Testis (tissue), 3 donors: ENCODE measurements around the gene ELN. TPM values are rescaled to one million over a fixed set of nuclear protein-coding genes. Genes with fewer than 3 reads are reported as not detected.

ENCODE experiments used
- DNase-seq: peaks from one replicate; pipeline ENCODE4 v3.0.0-alpha.2; 2019
- H3K27ac ChIP-seq, 2 donors: fragments of 200-600 bp; sonication (generic); one replicate each; pipeline ENCODE4 v1.5.1; 2019
- H3K27me3 ChIP-seq: fragments of 200-600 bp; sonication (generic); one replicate; pipeline ENCODE4 v1.5.1; 2019
- H3K36me3 ChIP-seq: fragments of 200-600 bp; sonication (generic); one replicate; pipeline ENCODE4 v1.5.1; 2017; ENCODE audit warnings: low read depth; ENCODE audit errors: missing control alignments
- H3K4me1 ChIP-seq: fragments of 200-600 bp; sonication (generic); one replicate; pipeline ENCODE4 v1.5.1; 2019
- H3K4me3 ChIP-seq, 2 donors: fragments of 200-600 bp; sonication (generic); one replicate each; pipeline ENCODE4 v1.5.1; 2017 to 2019
- H3K9me3 ChIP-seq: fragments of 200-600 bp; sonication (generic); one replicate; pipeline ENCODE4 v1.5.1; 2017
- CTCF ChIP-seq, 3 experiments: fragments of 450-650 bp in 2 of 3; fragments of 200-600 bp in 1 of 3; sonication (generic) in 1 of 3; IDR thresholded peaks; one replicate each; pipeline ENCODE4 v1.5.1; 2016 to 2019; ENCODE audit warnings: antibody characterized with exemption in 3 of 3, mild to moderate bottlenecking in 2 of 3, moderate library complexity in 1 of 3
- POLR2A ChIP-seq: fragments of 450-650 bp; IDR thresholded peaks from one replicate; pipeline ENCODE4 v1.6.1; 2017; ENCODE audit warnings: antibody characterized with exemption, mild to moderate bottlenecking, moderate library complexity
- WGBS, 2 donors: methylation state at CpG; one replicate each; pipeline ENCODE4 v1.1.5; 2018; 5-methylcytosine and 5-hydroxymethylcytosine counted together
- intact Hi-C: fragments of 100-400 bp; cut with DNase I; formaldehyde crosslinking; loops from one replicate; pipeline ENCODE4 v1.15.1; 2023; ENCODE audit warnings: low total_unique reads
- polyA plus RNA-seq: library from polyadenylated mRNA; stranded (reverse); fragments of 350-450 nt; fragmentation: Illumina TruSeq; extraction: RNeasy Lipid Tissue Mini Kit (QIAGEN cat#74804); gene quantifications from one replicate; pipeline ENCODE4 v1.2.3, GENCODE V29; 2014; ENCODE audit warnings: low read depth, low replicate concordance; ENCODE audit not compliant: insufficient read depth
- total RNA-seq, 2 donors: library from RNA; depleted of rRNA; stranded (reverse); fragments of >200 nt; gene quantifications; one replicate each; pipeline ENCODE4 v1.2.3, GENCODE V29; 2016

ELN gene
- total and polyA plus RNA-seq, 3 donors from 2014 or later: 24.6 to 55.9 (median 35.2) TPM

- Histone ChIP-seq H3K9me3 (no peaks in the 10 kb centered on the region), H3K36me3 (no peaks in the 10 kb centered on the region), H3K27ac (no peak overlapping the region), H3K4me3 (no peak overlapping the region), H3K27me3 (no peaks in the 10 kb centered on the region), H3K4me1 (peaks cover 17% of the 10 kb centered on the region)
- DNase-seq: no peak
- intact Hi-C loops: no loop called here
- 88 to 93% methylated on average over 9 of the region's 9 CpGs for WGBS, 2 donors
- TF ChIP-seq POLR2A (no peak), CTCF (IDR thresholded peaks at IDR 0.05) (no peak)
Measured at GRCh38 chr7:74020390-74020789, 7.6 kb upstream of the ELN start.

GRCh38 chr7:74021546-74022320 is 6.2 kb upstream of the ELN start:
- no peaks in the 10 kb centered on the region for H3K27me3 ChIP-seq
- TF ChIP-seq CTCF (IDR thresholded peaks at IDR 0.05): no peak
- TF ChIP-seq POLR2A: no peak
- H3K27ac ChIP-seq: no peak overlapping the region
- H3K36me3 ChIP-seq: no peaks in the 10 kb centered on the region
- no peak overlapping the region for H3K4me3 ChIP-seq
- intact Hi-C loops: no loop called here
- no peak for DNase-seq
- peaks cover 27% of the 10 kb centered on the region for H3K4me1 ChIP-seq
- H3K9me3 ChIP-seq: no peaks in the 10 kb centered on the region
- WGBS, 2 donors: 65 to 87% methylated on average over 25 to 26 of the region's 26 CpGs

GRCh38 chr7:74022507-74022906 is 5.5 kb upstream of the ELN start:
- WGBS, 2 donors: 72 to 79% methylated on average over 6 to 7 of the region's 7 CpGs
- no peaks in the 10 kb centered on the region for H3K36me3 ChIP-seq
- TF ChIP-seq POLR2A: no peak
- TF ChIP-seq CTCF (IDR thresholded peaks at IDR 0.05): no peak
- H3K27me3 ChIP-seq: no peaks in the 10 kb centered on the region
- H3K9me3 ChIP-seq: no peaks in the 10 kb centered on the region
- intact Hi-C loops: no loop called here
- no peak overlapping the region for H3K4me3 ChIP-seq
- no peak for DNase-seq
- no peak overlapping the region for H3K27ac ChIP-seq
- peaks cover 35% of the 10 kb centered on the region for H3K4me1 ChIP-seq

GRCh38 chr7:74023092-74023536 is 4.9 kb upstream of the ELN start:
- 36 to 38% methylated on average over 4 to 12 of the region's 12 CpGs for WGBS, 2 donors
- no peaks in the 10 kb centered on the region for H3K9me3 ChIP-seq
- no peak overlapping the region for H3K4me3 ChIP-seq
- intact Hi-C loops: no loop called here
- peak overlapping the region in 1 of 2 donors; percentile 6 for H3K27ac ChIP-seq
- H3K27me3 ChIP-seq: no peaks in the 10 kb centered on the region
- no peak for TF ChIP-seq CTCF (IDR thresholded peaks at IDR 0.05)
- TF ChIP-seq POLR2A: no peak
- H3K4me1 ChIP-seq: peaks cover 35% of the 10 kb centered on the region
- no peaks in the 10 kb centered on the region for H3K36me3 ChIP-seq
- peak; percentile 67 for DNase-seq

GRCh38 chr7:74023786-74024185 is 4.2 kb upstream of the ELN start:
- peaks cover 35% of the 10 kb centered on the region for H3K4me1 ChIP-seq
- no peaks in the 10 kb centered on the region for H3K9me3 ChIP-seq
- no peak for DNase-seq
- no peak overlapping the region for H3K4me3 ChIP-seq
- no peak for TF ChIP-seq POLR2A
- TF ChIP-seq CTCF (IDR thresholded peaks at IDR 0.05): no peak
- intact Hi-C loops: no loop called here
- no peaks in the 10 kb centered on the region for H3K36me3 ChIP-seq
- 76 to 85% methylated on average over 10 of the region's 11 CpGs for WGBS, 2 donors
- H3K27me3 ChIP-seq: no peaks in the 10 kb centered on the region
- H3K27ac ChIP-seq: peak overlapping the region in 1 of 2 donors; percentile 6
